GM23338 (cell line): ENCODE measurements around the gene GM2A. TPM values are rescaled to one million over a fixed set of nuclear protein-coding genes. Genes with fewer than 3 reads are reported as not detected.

Source experiments
- ATAC-seq: fragments of 200-7000 bp; cut with Tn5 transposase; 3 replicates; pipeline ENCODE4 v1.9.1; 2020
- DNase-seq: peaks from one replicate; pipeline ENCODE4 v3.0.0-alpha.2; 2015; ENCODE audit warnings: low spot score
- H2AFZ ChIP-seq: fragments of 200-600 bp; sonication (generic); 2 replicates; pipeline ENCODE4 v1.8.0; 2016; ENCODE audit warnings: antibody characterized with exemption, mild to moderate bottlenecking, moderate library complexity
- H3F3A ChIP-seq: fragments of 200-600 bp; sonication (generic); replicated peaks from 2 replicates; pipeline ENCODE4 v1.8.0; 2017; ENCODE audit warnings: antibody characterized with exemption, mixed run types, low read depth
- H3K27ac ChIP-seq: fragments of 200-600 bp; sonication (generic); 2 replicates; pipeline ENCODE4 v1.6.1; 2016; ENCODE audit warnings: low read depth
- H3K27me3 ChIP-seq: fragments of 200-600 bp; sonication (generic); 2 replicates; pipeline ENCODE4 v1.8.0; 2016; ENCODE audit warnings: mild to moderate bottlenecking, mixed run types, moderate library complexity; ENCODE audit not compliant: insufficient read depth
- H3K36me3 ChIP-seq: fragments of 200-600 bp; sonication (generic); 2 replicates; pipeline ENCODE4 v1.8.0; 2016; ENCODE audit warnings: mild to moderate bottlenecking; ENCODE audit not compliant: insufficient read depth
- H3K4me1 ChIP-seq: fragments of 200-600 bp; sonication (generic); 2 replicates; pipeline ENCODE4 v1.8.0; 2016; ENCODE audit warnings: mild to moderate bottlenecking, moderate library complexity; ENCODE audit not compliant: insufficient read depth
- H3K4me2 ChIP-seq: fragments of 200-600 bp; sonication (generic); 2 replicates; pipeline ENCODE4 v1.7.1; 2017; ENCODE audit warnings: mixed run types
- H3K4me3 ChIP-seq: fragments of 200-600 bp; sonication (generic); 2 replicates; pipeline ENCODE4 v1.6.1; 2016; ENCODE audit warnings: mixed run types
- H3K79me2 ChIP-seq: fragments of 200-600 bp; sonication (generic); replicated peaks from 2 replicates; pipeline ENCODE4 v1.8.0; 2017; ENCODE audit warnings: mild to moderate bottlenecking; ENCODE audit not compliant: insufficient read depth
- H3K9me2 ChIP-seq: fragments of 200-600 bp; sonication (generic); 2 replicates; pipeline ENCODE4 v1.8.0; 2017; ENCODE audit not compliant: insufficient read depth
- H4K20me1 ChIP-seq: fragments of 200-600 bp; sonication (generic); replicated peaks from 2 replicates; pipeline ENCODE4 v1.8.0; 2017; ENCODE audit warnings: mild to moderate bottlenecking; ENCODE audit not compliant: insufficient read depth
- H3K27ac Mint-ChIP-seq: 2 replicates; pipeline ENCODE4 v1.8.0; 2020; ENCODE audit warnings: inconsistent platforms, mild to moderate bottlenecking, moderate library complexity, mixed read lengths
- H3K27me3 Mint-ChIP-seq: 3 replicates; pipeline ENCODE4 v1.8.0; 2022; ENCODE audit warnings: low read depth, mild to moderate bottlenecking, moderate library complexity, mixed read lengths, inconsistent platforms; ENCODE audit not compliant: insufficient read depth, poor library complexity
- H3K36me3 Mint-ChIP-seq: 3 replicates; pipeline ENCODE4 v1.8.0; 2021; ENCODE audit warnings: low read depth, mild to moderate bottlenecking, inconsistent platforms, moderate library complexity, mixed read lengths
- H3K4me1 Mint-ChIP-seq: 3 replicates; pipeline ENCODE4 v1.8.0; 2020; ENCODE audit warnings: mild to moderate bottlenecking, inconsistent platforms, mixed read lengths
- H3K4me3 Mint-ChIP-seq: 3 replicates; pipeline ENCODE4 v1.8.0; 2021; ENCODE audit warnings: moderate library complexity, mild to moderate bottlenecking, inconsistent platforms, mixed read lengths
- H3K9me3 Mint-ChIP-seq: 3 replicates; pipeline ENCODE4 v1.8.0; 2020; ENCODE audit warnings: moderate library complexity, mild to moderate bottlenecking, inconsistent platforms, mixed read lengths
- CREB1 ChIP-seq: fragments of 250-450 bp; sonication (Bioruptor Pico); IDR thresholded peaks from 2 replicates; pipeline ENCODE4 v1.5.0; 2020; ENCODE audit warnings: low read depth, mild to moderate bottlenecking, moderate library complexity
- CTCF ChIP-seq, 2 experiments: fragments of 200-600 bp in 1 of 2; sonication (generic) in 1 of 2; conservative IDR thresholded peaks; 2 replicates each; pipeline versions ENCODE4 v1.5.1 to v1.6.1; 2016 to 2017; ENCODE audit warnings: antibody characterized with exemption in 2 of 2, low read depth in 2 of 2, mild to moderate bottlenecking in 2 of 2, moderate library complexity in 1 of 2
- EZH2 ChIP-seq: fragments of 200-600 bp; sonication (generic); IDR thresholded peaks from one replicate; pipeline ENCODE4 v1.8.0; 2017; ENCODE audit warnings: antibody characterized with exemption, mild to moderate bottlenecking, low read depth; ENCODE audit not compliant: unreplicated experiment
- NANOG ChIP-seq: IDR thresholded peaks from 2 replicates; pipeline ENCODE4 v1.6.1; 2016; ENCODE audit warnings: antibody characterized with exemption, borderline replicate concordance
- POLR2AphosphoS5 ChIP-seq: IDR thresholded peaks from 2 replicates; pipeline ENCODE4 v1.6.1; 2016; ENCODE audit warnings: antibody characterized with exemption, low read depth
- REST ChIP-seq: IDR thresholded peaks from one replicate; pipeline ENCODE4 v1.6.1; 2018; ENCODE audit warnings: antibody characterized with exemption; ENCODE audit not compliant: unreplicated experiment
- STAT1 ChIP-seq: IDR thresholded peaks from one replicate; pipeline ENCODE4 v1.6.1; 2016; ENCODE audit warnings: antibody characterized with exemption; ENCODE audit not compliant: unreplicated experiment
- ZNF331 ChIP-seq: fragments of 250-450 bp; sonication (Bioruptor Pico); IDR thresholded peaks from 2 replicates; pipeline ENCODE4 v1.5.0; 2020; ENCODE audit warnings: low read depth, mild to moderate bottlenecking, moderate library complexity
- ZNF462 ChIP-seq: fragments of 250-450 bp; sonication (Bioruptor Pico); IDR thresholded peaks from 2 replicates; pipeline ENCODE4 v1.5.0; 2020; ENCODE audit warnings: mild to moderate bottlenecking, moderate library complexity
- polyA plus RNA-seq: library from polyadenylated mRNA; unstranded; fragments of >200 nt; fragmentation: Nextera tagmentation; extraction: Ambion mirVana; gene quantifications from 2 replicates; pipeline ENCODE4 v1.2.1, GENCODE V29; 2016
- total RNA-seq: library from RNA; depleted of rRNA; stranded (reverse); fragments of >200 nt; shearing (Covaris generic); gene quantifications from 2 replicates; pipeline ENCODE4 v1.2.3, GENCODE V29; 2014

The GM2A gene
- total and polyA plus RNA-seq, 2 experiments from 2014 or later = 9.8 to 27.8 TPM

GRCh38 chr5:151285683-151286082 lies 32.7 kb downstream of the GM2A start:
- Histone ChIP-seq H3K4me2 (no peak overlapping the region), H3K79me2 (no peaks in the 10 kb centered on the region), H2AFZ (no peak overlapping the region), H3F3A (no peaks in the 10 kb centered on the region), H4K20me1 (no peaks in the 10 kb centered on the region), H3K27ac (no peak overlapping the region), H3K4me3 (no peak overlapping the region), H3K36me3 (no peaks in the 10 kb centered on the region), H3K27me3 (no peaks in the 10 kb centered on the region), H3K4me1 (no peaks in the 10 kb centered on the region), H3K9me2 (no peaks in the 10 kb centered on the region)
- Mint-ChIP-seq H3K4me3 (no peak overlapping the region), H3K27me3 (peaks cover 3% of the 10 kb centered on the region), H3K9me3 (no peaks in the 10 kb centered on the region), H3K36me3 (no peaks in the 10 kb centered on the region), H3K4me1 (peaks cover 9% of the 10 kb centered on the region; the same call in 2 of the 3 replicates), H3K27ac (no peak overlapping the region)
- ATAC-seq = no peak
- DNase-seq = no peak
- TF ChIP-seq ZNF462 (CRISPR knock-in tag) (no peak), ZNF331 (CRISPR knock-in tag) (no peak), CREB1 (CRISPR knock-in tag) (no peak), NANOG (no peak), STAT1 (no peak), EZH2 (no peak), CTCF (conservative IDR thresholded peaks at IDR 0.05; ENCODE audit: low read depth in 2 of 2) (no peak), REST (no peak), POLR2AphosphoS5 (no peak)
